Thyroid gland (tissue), 4 donors: ENCODE data around the gene TNIK.

ENCODE experiments used
- CTCF ChIP-seq, 6 experiments: fragments of 200-600 bp in 3 of 6; fragments of 450-650 bp in 3 of 6; sonication (generic) in 3 of 6; IDR thresholded peaks; one replicate each; pipeline ENCODE4 v1.5.1; 2016 to 2019; ENCODE audit warnings: antibody characterized with exemption in 6 of 6, mild to moderate bottlenecking in 2 of 6, inconsistent platforms in 1 of 6, moderate library complexity in 1 of 6
- POLR2A ChIP-seq, 2 donors: fragments of 450-650 bp; IDR thresholded peaks; one replicate each; pipeline ENCODE4 v1.6.1; 2017; ENCODE audit warnings: antibody characterized with exemption in 2 of 2, mild to moderate bottlenecking in 2 of 2, moderate library complexity in 1 of 2

DNA sequence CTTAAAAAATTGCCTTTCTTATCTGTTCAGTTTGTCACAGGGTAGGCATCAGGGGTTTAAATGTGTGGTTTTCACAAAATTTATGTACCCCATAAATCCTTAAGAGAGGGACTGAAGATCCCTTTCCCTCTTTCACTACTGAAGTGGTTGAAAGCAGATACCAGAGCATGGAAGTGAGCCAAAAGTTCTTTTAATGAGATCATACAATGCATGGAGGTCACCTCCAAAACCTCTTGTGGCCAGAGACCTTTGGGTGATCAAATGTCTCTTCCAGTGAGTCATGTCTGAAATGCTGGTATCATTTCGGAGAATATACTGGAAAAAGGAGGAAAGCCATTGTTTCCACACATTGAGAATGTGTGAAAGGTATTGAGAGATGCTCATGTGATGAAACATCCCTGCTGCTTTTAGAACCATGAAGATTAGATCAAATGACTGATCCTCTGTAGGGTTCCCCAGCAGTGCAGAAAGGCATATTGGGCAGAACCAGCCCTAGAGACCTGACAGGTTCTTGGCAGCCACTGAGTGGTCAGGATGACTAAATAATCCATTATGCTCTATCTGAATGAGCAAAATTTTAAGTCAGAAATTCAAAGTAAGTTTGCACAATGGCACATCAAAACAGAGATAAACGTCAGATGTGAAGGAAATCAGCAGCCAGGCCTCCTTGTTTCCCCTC, 267.9 kb downstream of the TNIK start:
- TF ChIP-seq CTCF (IDR thresholded peaks at IDR 0.05) = no peak
- TF ChIP-seq POLR2A (IDR thresholded peaks at IDR 0.05) = no peak
